Measurements from ENCODE around the gene TMPRSS9.
A peak's percentile ranks its signal among the peaks of the same experiment; 100 is the strongest.
"Not testable (repeated sequence)": the region's sequence is repeated elsewhere in the genome, so short reads cannot be mapped to it uniquely, and the experiment has no call there.

Gene TMPRSS9

GRCh38 chr19:2441096-2441752 is 81.2 kb downstream of the TMPRSS9 start:
- no peak for DNase-seq

DNA sequence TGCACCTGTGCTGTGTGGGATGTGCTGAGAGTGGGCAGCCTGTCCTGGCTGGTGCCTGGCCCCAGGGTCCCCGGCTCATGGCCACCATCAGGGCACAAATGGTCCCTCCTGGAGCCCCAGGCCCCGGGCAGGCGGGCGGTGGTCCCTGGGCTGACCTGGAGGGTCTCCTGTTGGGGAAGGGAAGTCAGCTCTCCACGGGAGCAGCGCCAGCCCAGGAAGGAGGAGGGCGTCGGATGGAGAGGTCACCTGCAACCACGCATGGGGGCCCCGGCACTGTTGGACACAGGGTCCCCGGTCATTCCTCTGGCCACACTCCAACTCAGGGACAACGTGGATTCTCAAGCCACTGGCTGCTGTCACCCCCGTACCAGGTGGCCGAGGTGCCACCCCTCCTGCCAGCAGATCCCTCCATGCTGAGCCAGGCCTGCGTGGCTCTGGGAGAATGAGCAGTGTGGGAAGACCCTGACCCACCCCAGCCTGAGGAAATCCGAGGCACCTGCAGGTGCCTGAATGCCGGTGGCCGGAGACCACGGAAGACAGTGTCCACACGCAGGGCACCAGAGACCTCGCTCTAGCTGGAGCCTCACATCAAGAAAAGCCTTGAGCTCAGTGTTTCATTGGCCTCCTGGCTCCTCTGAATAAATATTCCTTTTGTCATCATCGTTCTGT is 83.2 kb downstream of the TMPRSS9 start:
- no peak for DNase-seq

GRCh38 chr19:2443785-2444182 is 83.7 kb downstream of the TMPRSS9 start:
- no peak for DNase-seq

- DNase-seq: no peak
Observed at GRCh38 chr19:2444251-2445002, 84.4 kb downstream of the TMPRSS9 start.

- no peak for DNase-seq
Observed at GRCh38 chr19:2446381-2446780, 86.3 kb downstream of the TMPRSS9 start.

- no peak for DNase-seq
Observed at GRCh38 chr19:2449019-2449418, 89.0 kb downstream of the TMPRSS9 start.

- DNase-seq: no peak
Observed at GRCh38 chr19:2451138-2451537, 91.1 kb downstream of the TMPRSS9 start.

DNA sequence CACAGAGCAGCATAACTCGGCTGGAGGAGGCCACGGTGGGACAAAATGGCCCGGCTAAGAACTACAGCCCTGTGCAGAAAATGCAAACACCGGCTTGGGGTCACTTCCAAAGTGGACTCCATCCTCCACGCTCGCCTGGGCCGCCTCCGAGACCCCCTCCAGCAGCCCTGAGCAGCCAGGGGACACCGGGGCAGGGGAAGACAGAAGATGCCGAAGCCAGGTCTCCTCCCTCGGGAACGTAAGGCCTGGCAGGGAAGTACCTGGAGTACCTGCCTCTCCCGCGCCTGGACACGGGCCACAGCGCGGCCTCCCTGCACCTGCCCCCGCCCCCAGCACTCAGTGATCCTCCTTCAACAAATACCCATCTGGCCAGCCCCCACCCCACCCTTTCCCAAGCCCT is 91.7 kb downstream of the TMPRSS9 start:
- no peak for DNase-seq

GRCh38 chr19:2453431-2454025 is 93.5 kb downstream of the TMPRSS9 start:
- DNase-seq: no peak

DNA sequence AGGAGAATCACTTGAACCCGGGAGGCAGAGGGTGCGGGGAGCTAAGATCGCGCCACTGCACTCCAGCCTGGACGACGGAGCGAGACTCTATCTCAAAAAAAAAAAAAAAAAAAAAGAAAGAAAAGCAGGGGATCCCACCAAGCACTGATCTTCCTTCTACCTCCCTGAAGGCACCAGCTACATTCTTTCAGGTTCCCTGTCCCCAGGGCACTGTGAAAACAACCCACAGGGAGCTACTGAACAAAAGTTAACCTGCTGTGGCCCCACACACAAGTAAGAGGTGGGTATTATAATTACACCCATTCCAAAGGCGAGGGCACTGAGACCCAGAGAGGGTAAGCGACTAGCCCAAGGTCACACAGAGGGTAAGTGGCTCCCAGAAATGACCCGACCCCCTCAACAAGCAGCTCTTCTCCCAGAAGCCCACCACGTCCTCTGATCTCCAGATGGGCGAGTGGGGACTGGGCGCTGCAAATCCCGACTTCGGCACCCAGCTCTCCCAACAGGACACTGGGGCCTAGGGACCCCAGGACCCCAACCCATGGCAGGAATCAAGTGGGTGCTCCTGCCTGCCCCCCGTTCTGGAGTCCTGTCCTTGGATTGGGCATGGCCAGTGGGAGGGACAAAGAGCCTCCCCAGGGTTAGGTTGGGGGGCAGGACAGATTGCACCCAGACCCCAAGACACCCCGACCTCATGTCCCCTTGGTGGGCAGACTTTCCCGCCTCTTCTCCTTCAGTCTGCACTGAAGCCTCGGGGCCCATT is 94.3 kb downstream of the TMPRSS9 start:
- no peak for DNase-seq

GRCh38 chr19:2454962-2455850 is 95.1 kb downstream of the TMPRSS9 start:
- DNase-seq: no peak

DNA sequence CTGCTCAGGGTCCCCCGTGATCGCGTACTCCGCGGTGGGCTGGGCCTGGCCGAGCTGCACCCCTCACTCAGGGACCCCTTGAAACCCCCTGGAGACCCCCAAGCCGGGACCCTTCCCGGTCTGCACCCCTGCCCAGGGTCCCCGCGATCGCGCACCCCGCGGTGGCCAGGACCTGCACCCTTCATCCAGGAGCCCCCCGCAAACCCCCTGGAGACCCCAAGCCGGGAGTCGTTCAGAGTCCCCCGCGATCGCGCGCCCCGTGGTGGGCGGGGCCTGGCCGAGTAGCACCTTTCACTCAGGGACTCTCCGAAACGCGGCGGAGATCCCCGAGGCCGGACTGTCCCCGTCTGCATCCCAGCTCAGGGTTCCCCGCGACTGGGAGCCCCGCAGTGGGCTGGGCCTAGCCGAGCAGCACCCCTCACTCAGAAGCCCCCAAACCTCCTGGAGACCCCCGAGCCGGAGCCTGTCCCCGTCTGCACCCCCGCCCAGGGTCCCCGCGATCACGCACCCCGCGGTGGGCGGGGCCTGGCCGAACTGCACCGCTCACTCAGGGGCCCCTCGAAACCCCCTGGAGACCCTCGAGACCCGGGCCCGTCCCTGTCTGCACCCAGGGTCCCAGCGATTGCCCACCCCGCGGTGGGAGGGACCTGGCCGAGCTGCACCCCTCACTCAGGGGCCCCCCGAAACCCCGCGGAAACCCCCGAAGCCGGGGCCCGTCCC is 95.9 kb downstream of the TMPRSS9 start:
- DNase-seq: peak in 1 of 2 experiments; percentile 40

GRCh38 chr19:2457394-2458037 is 97.5 kb downstream of the TMPRSS9 start:
- DNase-seq: no peak

DNA sequence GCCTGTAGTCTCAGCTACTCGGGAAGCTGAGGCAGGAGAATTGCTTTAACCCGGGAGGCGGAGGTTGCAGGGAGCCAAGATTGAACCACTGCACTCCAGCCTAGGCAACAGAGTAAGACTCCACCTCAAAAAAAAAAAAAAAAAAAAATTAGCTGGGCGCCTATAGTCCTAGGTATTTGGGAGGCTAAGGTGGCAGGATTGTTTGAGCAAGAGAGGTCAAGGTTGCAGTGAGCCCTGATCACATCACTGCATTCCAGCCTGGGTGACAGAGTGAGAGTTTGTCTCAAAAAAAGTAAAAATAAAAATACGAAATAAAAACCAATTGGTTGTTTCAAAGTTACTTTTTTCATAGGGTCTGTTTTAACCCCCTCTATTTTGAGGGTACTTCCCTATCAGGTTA is 98.0 kb downstream of the TMPRSS9 start:
- DNase-seq: no peak

GRCh38 chr19:2458776-2459175 is 98.7 kb downstream of the TMPRSS9 start:
- not testable (repeated sequence) for DNase-seq

GRCh38 chr19:2460245-2460644 is 100.2 kb downstream of the TMPRSS9 start:
- no peak for DNase-seq

DNA sequence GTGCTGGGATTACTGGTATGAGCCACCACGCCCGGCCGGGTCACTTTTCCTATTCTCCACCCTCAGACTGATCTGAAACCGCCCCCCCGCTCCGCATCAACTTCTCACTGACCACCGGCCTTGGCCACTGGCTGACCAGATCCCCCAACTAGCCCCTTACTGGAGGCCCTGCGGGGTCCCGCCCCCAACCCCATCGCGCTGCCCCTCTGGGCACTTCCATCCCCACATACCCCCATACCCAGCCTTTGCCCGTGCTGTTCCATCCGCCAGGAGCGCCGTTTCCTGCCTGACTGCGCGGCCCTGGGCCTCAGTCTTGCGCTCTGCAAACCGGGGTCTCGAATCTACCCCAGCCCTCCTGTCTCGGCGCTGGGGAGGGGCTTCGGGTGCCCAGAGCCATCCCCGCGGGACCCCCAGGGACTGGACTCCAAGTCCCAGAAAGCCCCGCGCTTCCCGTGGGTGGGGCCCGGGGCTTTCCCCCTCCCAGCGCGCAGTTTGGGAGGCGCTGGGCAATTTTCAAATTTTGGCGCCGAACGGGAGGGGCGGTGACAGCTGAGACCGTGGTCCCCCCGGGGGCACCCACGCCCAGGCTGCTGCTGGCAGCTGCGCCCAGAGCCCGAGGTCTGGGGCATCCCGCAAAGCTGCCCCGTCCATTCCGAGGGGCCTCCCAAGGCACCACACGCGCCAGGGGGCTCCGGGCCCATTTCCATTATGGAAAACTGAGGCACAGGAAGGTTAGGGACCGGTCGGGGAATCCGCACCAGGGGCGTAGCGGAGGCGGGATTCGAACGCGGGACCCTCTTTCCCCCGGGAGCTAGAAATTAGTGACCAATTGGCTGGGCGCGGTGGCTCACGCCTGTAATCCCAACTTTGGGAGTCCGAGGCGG is 101.9 kb downstream of the TMPRSS9 start:
- peak; percentile 48 to 57 for DNase-seq

- DNase-seq: no peak
Observed at GRCh38 chr19:2462635-2463421, 102.8 kb downstream of the TMPRSS9 start.

- DNase-seq: not testable (repeated sequence)
Observed at GRCh38 chr19:2463694-2464093, 103.6 kb downstream of the TMPRSS9 start.
